HG02884 (cell line): ENCODE data around the gene PTGES3L.
"Not testable (repeated sequence)": the region's sequence is repeated elsewhere in the genome, so short reads cannot be mapped to it uniquely, and the experiment has no call there.

Experiments used
- ATAC-seq: cut with Tn5 transposase; IDR thresholded peaks from one replicate; pipeline ENCODE4 v1.9.1; 2021; ENCODE audit warnings: mild to moderate bottlenecking, moderate library complexity; ENCODE audit not compliant: unreplicated experiment

The PTGES3L gene

DNA sequence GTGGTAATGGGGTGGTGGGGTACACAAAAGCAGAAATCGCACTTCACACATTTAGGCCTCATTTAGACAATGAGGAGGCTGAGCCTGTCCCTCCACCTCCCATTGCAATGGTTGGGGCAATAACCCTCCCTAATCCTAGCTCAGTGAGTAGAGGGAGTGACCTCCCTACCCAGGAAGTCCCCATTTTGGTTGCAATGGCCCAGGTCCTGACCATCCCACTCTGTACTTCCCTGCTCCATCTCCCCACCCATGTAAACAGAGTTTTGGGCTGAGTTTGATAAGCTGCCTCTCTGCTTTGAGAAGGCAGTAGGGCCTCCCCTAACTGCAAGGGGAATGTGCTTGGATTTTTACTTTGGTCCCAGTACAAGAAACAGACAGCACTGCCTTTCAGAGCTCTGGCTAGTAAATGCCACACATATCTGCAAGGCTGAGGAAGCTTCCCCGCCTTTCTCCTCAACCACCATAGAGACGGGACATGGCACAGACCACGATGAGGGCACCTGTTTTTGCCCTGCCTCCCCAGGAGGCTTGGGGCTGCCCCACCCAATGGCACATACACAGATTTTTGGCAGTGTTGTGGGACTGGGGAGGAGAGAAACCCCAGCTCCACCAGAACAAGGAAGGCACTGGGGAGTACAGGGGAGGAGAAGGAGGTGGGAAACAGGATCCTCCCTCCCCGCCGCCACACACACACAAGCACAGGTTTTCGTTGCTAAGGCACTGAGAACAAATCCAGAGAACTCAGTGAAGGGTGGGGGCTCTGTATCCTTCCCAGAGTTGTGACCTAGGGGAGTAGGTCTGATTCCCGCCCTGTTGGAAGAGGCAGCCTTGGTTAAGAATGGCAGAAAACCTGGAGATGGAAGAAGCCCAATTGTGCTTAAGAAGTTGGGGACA is 35.0 kb upstream of the PTGES3L start:
- ATAC-seq = no peak

DNA sequence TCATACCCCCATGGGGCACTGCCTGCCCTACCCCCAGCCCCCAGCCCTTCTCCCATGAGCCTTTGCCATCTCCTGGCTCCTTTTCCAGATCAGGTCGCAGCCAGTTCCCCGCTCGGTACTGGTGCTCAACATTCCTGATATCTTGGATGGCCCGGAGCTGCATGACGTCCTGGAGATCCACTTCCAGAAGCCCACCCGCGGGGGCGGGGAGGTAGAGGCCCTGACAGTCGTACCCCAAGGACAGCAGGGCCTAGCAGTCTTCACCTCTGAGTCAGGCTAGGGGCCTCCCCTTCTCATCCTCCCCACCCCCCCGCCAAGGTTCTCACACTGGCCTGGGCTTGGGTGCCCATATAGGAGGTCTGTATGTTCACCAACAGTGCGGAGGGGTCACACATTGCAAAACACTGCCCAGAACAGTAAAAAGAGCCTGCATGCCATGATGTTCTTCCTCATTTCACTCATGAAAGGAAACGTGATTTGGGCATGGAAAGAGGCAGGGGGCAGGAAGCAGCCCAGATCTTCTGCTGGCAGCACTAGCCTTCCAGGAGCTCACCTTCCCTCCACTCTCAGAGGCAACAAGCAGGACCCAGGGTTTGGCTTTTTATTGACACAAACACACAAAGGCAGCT is 34.3 kb upstream of the PTGES3L start:
- no peak for ATAC-seq

DNA sequence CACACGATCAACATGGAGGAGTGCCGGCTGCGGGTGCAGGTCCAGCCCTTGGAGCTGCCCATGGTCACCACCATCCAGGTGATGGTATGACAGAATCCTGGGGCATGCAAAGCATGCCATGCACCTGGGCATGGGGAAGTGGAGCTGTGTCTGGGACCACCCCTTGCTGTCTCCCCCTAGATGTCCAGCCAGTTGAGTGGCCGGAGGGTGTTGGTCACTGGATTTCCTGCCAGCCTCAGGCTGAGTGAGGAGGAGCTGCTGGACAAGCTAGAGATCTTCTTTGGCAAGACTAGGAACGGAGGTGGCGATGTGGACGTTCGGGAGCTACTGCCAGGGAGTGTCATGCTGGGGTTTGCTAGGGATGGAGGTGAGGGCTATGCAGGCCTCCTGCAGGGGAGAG is 33.4 kb upstream of the PTGES3L start:
- no peak for ATAC-seq

DNA sequence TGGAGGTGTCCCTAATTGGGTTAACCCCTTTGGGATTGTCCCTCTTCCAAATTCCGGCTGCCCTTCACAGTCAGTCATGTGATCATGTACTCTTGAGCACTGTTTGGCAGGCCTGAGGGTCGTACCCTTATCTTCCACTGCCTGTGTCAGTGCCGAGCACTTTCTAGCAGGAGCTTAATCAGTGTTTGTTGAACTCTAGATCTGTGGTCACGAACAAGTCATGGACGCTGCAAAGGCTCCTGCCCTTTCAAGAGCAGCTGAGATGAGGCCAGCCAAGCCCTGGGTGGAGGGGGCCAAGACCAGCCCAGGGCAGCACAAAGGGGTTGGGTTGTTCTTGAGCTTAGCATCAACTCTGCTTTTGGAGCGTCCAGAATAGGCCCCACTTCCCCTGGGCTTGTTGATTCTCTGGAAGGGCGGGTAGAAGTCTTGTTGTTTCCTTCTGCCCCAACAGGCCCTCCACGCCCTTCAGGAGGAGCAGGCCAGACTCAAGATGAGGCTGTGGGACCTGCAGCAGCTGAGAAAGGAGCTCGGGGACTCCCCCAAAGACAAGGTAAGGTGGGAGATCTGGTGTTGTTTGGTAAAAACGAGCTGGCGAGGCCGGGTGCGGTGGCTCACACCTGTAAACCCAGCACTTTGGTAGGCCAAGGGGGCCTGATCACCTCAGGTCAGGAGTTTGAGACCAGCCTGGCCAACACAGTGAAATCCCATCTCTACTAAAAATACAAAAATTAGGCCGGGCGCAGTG is 32.0 kb upstream of the PTGES3L start:
- ATAC-seq = no peak

DNA sequence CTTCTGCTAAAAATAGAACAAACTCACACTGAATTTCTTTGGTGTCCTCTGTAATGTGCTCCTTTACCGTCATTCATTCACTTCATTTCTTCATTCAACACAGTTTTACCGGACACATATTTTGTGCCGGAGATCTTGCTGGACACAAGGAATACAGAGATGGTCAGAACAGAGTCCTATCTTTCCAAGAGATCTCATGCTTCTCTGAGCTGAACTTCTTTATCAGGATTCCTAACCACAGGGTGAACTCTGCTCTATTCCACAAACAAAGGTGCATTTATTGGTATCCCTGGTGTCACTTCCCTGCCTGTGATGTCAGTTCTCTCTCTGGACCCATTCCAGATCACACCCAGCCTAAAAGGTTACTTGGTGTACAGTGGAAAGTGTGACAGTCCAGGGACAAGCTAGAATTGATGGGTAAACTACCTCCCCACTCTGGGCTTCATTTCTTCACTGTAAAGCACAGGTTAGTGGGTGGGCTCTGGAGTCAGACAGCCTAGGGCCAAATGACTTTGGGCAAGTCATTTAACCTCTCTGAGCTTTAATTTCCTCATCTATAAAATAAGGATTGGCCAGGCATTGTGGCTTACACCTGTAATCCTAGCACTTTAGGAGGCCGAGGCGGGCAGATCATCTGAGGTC is 30.9 kb upstream of the PTGES3L start:
- ATAC-seq = no peak

DNA sequence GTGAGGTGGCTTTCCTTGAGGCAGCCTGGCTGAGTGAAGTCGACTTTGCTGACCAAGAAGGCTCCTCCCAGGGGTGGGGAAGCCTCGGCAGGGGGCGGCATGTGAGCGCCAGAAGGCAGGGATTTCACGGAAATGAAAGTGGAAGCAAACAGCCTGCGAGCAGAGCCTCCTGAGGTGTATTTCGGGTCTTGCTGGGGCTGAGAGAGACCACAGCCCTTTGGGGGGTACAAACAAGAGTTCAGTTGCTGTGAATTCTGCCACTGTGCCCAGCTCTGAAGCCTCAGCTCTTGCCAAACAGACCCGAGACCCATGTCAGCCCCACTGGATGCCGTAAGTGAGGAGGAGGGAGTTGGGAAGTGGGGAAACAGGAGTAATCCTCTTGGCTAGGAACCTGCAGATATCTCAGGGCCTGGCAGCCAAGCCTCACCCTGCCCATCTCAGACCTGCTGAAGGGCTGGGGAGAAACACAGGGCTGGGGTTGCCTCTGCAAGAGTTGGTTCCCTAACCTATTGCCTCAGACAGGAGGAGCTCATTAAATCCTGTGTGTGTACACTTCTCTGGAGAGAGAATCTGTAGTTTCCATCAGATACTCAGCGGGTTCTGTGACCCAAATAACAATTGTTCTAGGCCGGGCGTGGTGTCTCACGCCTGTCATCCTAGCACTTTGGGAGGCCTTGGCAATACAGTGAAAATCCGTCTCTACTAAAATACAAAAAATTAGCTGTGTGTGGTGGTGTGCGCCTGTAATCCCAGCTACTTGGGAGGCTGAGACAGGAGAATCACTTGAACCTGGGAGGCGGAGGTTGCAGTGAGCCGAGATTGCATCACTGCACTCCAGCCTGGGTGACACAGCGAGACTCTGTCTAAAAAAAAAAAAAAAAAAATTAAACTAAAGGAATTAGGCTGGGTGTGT is 27.0 kb upstream of the PTGES3L start, which contains the start of gene IFI35:
IFI35 (plus strand) TSS at position 146 of the 913 bp plus-strand sequence; CDS start at position 310, 164 bp downstream.
- peak; percentile 84 for ATAC-seq

DNA sequence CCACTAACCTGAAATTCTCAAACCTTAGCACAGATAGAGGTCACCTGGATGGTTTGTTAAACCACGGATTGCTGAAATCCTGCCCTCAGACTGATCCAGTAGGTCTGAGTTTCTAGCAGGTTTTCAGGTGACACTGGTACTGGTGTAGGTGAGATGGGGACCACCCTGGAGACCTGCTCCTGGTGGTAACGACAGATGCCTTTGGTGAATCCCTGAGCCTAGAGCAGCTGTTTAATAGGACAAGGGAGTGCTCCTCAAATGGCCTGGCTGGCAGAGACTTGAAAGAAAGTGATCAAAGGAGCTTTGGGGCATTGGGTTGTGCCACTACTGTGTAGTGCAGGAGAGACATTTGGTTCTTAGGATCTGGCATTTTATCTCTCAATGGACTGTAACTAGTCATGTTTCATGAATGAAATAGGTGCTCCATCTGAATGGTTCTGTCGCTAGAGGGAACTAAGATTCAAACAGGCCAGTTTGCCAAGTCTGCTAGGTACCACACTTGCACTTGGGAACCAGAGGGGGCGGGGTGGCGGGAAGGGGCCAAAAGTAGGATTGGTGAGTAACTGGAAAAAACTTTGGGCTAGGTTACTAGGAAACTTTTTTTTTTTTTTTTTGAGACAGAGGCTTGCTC is 23.8 kb upstream of the PTGES3L start:
- no peak for ATAC-seq

DNA sequence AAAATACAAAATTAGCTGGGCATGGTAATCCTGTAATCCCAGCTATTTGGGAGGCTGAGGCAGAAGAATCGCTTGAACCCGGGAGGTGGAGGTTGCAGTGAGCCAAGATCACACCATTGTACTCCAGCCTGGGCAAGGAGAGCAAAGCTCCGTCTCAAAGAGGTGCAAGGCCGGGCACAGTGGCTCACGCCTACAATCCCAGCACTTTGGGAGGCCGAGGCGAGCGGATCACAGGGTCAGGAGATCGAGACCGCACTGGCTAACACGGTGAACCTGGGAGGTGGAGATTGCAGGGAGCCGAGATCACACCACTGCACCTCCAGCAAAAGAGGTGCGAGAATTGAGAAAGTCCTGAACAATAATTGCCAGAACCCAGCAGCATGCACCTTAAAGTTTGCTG is 21.0 kb upstream of the PTGES3L start:
- not testable (repeated sequence) for ATAC-seq

DNA sequence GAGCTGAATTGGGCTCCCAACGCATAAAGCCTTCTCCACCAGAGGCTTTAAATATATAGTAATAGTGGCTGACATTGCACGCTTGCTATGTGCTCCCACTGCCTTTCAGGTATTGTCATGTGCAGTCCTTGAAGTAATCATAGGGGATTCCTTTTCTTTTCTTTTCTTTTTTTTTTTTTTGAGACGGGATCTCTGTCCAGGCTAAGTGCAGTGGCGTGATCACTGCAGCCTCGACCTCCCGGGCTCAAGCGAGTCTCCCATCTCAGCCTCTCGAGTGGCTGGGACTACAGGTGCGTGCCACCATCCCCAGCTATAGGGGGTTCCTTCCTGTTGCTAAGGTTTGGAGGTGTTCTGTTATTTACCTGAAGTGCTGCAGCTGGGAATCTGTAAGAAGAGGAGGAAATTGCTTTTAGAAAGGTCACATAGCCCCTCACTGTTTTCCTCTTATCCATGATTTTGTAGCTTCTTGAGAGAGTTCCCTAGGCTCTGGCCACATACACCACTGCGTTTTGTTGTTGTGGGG is 19.2 kb upstream of the PTGES3L start:
- ATAC-seq = no peak

DNA sequence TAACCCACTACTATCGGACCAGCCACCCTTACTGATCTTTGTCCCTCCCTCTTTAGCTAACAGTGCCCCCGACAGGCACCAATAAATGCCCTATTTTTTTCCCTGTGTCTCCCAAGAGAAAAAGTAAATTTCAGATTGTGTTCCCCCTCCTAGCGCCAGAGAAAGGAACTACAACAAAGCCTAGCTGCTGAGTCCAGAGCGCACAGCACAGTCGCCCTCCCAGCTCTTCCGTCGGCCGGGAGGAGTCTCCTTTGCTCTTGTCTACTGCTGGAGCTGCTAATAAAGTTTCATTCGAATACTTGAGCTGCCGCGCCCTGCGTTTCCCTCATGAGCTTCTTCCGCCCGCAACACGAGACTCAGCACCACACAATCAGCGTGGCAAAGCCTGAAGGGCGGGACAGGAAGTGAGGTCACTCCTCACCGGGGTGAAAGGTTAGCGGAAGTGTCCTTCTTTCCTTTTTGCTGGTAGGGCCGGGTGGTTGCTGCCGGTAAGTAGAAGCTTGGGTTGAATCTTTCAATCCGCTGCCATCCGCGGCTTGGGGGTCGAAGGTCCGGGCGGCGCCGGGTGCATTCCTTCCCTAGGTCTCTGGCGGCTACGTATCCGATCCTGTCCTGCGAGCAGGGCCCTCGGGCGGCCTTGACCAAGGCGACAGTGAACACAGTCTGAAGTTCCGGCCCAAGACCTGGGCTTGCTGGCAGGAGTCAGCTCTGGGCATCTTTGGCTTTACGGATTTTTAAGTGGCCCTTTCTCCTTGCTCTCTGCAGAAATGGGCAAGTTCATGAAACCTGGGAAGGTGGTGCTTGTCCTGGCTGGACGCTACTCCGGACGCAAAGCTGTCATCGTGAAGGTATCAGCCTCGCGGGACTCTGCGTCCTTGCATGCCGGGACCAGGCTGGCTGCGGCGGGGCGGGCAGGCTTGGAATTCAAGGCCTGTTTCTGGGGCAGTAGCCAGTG is 18.4 kb upstream of the PTGES3L start, which contains the start of gene RPL27:
RPL27 (plus strand) TSS at position 436 of the 955 bp plus-strand sequence; CDS start at position 768, 332 bp downstream.
- ATAC-seq = peak; percentile 85

DNA sequence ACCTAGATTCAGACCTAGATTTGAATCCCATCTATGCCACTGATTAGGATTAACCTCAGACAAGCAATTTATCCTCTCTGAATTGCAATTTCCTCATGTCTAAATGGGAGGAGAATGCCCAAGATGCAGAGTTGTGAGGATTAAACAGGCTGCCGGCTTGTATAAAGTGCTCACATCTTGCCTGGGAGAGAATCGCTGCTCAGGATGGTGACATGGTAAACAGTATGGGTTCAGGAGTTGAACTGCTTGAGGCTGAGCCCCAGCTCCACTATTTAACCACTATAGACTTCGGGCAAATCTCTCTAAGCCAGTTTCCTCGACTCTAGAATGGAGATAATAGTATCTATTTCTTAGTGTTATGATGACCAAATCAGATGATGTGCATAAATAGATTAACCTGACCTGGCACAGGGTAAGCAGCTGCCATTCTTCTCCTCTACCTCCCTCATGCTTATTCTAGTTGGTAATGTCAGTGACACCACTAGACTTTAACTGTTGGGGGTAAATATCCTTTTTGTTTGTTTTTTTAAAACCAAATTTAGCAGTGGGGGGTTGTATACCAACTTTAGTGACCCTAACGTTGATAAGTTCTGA is 17.6 kb upstream of the PTGES3L start:
- no peak for ATAC-seq

DNA sequence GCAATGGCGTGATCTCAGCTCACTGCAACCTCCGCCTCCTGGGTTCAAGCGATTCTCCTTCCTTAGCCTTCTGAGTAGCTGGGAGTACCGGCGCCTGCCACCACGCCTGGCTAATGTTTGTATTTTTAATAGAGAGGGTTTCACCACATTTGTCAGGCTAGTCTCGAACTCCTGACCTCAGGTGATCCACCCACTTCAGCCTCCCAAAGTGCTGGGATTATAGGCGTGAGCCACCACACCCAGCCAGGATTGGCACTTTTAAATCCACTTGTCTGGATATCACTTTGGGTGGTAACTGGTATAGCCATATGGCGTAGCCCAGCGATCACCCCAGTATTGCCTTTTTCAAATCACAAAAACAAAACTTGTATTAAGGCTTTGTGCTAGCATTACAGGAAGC is 14.0 kb upstream of the PTGES3L start:
- ATAC-seq = not testable (repeated sequence)

DNA sequence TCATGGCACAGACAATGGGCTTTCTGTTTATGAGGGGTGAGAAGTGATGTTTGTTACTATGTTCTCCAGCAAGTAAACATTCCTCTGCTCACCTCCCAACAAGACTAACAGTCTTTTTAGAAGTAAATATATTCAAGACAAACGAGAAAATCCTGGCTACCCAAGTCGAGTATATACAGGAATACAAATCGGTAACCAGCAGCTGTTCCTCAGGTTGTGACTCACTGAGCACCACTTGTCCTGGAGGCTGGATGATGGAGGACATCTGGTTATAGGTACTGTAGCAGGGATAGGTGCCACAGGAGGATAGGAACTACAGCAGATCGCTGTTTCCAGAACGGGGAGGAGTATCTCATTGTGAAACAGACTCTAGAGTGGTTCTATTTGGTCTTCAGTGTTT is 13.0 kb upstream of the PTGES3L start:
- ATAC-seq = no peak

DNA sequence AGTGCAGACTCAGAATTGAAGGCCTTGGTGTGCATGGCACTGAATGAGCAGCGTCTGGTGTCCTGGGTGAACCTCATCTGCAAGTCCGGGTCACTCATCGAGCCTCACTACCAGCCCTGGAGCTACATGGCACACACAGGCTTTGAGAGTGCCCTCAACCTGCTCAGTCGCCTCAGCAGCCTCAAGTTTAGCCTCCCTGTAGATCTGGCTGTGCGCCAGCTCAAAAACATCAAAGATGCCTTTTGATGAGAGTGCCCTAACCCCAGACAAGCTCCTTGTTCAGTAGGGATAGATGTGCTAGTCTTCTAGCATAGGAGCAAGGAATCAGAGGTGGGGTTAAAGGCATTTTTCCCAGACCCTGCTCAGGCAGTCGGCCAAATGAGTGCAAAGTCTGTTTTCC is 11.6 kb upstream of the PTGES3L start:
- ATAC-seq = no peak

DNA sequence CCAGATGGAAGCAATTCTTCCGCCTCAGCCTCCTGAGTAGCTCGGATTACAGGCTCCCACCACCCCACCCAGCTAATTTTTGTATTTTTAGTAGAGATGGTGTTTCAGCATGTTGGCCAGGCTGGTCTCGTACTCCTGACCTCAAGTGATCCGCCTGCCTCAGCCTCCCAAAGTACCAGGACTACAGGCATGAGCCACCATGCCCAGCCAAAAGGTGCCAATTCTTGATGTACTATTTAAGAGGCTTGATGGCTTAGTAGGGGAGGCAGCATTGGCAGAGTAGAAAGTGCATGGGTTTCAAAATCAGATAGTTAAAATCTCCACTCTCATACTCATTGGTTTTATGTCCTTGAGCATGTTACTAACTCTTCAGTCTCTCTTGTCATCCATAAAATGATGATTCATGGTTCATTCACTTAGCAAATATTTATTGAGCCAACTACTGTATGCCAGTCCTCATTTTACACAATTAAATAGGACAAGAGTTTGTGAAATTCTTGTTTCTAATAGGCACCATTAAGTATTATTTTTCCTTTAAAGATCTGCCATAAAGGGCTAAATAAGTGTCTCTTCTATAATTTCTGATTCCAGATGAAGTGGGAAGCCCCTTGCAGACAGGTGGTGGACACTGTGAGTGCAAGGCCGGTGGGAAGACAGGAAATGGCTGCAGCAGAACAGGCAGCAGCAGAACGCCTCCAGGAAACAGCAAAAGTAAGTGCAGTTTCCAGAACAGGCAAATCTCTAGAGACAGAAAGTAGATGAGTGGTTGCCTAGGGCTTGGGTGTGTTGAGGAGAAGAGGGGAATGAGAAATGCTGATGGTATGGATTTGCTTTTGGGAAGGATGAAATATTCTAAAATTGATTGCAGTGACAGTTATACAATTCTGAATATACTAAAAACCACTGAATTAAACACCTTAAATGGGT is 10.1 kb upstream of the PTGES3L start:
- ATAC-seq = no peak

DNA sequence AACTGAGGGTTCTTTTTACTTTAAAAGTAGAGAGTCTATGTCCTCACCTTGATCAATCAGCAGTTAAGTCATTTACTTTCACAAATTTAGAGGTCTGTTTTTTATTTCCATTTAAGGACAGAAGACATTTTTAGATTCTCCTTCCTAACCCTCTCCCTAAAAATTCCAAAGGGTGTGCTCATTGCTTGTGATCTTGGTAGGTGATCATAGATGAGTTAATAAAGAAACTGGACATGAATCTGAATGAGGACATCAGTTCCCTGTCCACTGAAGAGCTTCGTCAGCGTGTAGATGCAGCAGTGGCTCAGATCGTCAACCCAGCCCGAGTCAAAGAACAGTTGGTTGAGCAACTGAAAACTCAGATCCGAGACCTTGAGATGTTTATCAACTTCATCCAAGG is 9.3 kb upstream of the PTGES3L start:
- ATAC-seq = no peak

DNA sequence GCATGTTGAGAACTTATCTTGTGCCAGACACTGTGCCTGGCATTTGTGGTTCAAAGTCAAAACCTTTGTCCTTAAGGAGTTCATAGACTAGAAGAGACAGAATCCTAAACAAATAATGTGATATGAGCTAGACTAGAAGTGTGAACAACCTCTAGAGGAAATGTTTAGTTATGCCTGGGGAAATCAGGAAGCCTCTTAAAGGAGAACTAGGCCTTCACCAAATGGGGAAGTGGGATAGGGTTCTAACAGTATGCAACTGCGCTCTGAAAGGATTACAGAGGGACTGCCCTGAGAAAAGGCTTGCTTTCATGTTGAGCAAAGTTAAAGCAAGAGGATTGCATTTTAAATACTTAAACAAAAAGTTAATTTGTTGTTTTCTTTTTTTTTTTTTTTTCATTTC is 5.3 kb upstream of the PTGES3L start:
- ATAC-seq = peak; percentile 66
